HepG2 (cell line): ENCODE measurements around the gene ALKBH4. TPM values are rescaled to one million over a fixed set of nuclear protein-coding genes. Genes with fewer than 3 reads are reported as not detected.

ENCODE experiments used
- ATAC-seq: fragments of 200-7000 bp; cut with Tn5 transposase; 3 replicates; pipeline ENCODE4 v1.9.1; 2020; ENCODE audit warnings: mild to moderate bottlenecking, moderate library complexity
- BruUV-seq: library from RNA; stranded (reverse); fragments of 400-500 nt; replicated peaks from 2 replicates; lab custom pipeline; 2021; lab: Mats Ljungman, UMichigan
- CTCF ChIA-PET: fragments of 300-600 bp; formaldehyde crosslinking; extraction: SDS; loops from one replicate; lab custom pipeline; 2021; ENCODE audit warnings: low total read pairs, inconsistent platforms, low intra/inter-chr PET ratio; lab: Yijun Ruan, JAX
- POLR2A ChIA-PET: fragments of 350-600 bp; sonication (Branson Sonifier 250); formaldehyde crosslinking; loops from one replicate; lab custom pipeline; 2020; ENCODE audit warnings: antibody characterized with exemption, inconsistent platforms; lab: Yijun Ruan, JAX
- DNase-seq: peaks from one replicate; pipeline ENCODE4 v3.0.0-alpha.2; 2015; ENCODE audit warnings: low spot score
- FAIRE-seq: peaks from 3 replicates; lab custom pipeline; 2011; peaks lifted over from hg19 to GRCh38; lab: Jason Lieb, UNC
- H2AFZ ChIP-seq: one replicate; pipeline ENCODE4 v1.6.1; 2011; ENCODE audit warnings: low read length, inconsistent platforms
- H3K27ac ChIP-seq: fragments of 300-600 bp; 3 replicates; pipeline ENCODE4 v1.8.0; 2011; ENCODE audit warnings: mixed run types, mild to moderate bottlenecking, mixed read lengths, low read length, inconsistent platforms; ENCODE audit not compliant: insufficient read depth; ENCODE audit errors: extremely low read length
- H3K27me3 ChIP-seq, 2 experiments: fragments of 200-600 bp in 1 of 2; 2 replicates in 1 of 2; 3 replicates in 1 of 2; pipeline versions ENCODE4 v1.6.0 to v1.8.0; 2011; ENCODE audit warnings: low read length in 2 of 2, mild to moderate bottlenecking in 2 of 2, moderate library complexity in 2 of 2, inconsistent platforms in 1 of 2; ENCODE audit not compliant: insufficient read depth in 2 of 2, control insufficient read depth in 1 of 2
- H3K36me3 ChIP-seq, 2 experiments: fragments of 200-600 bp in 1 of 2; replicated peaks in 1 of 2; 2 replicates in 1 of 2; 3 replicates in 1 of 2; pipeline versions ENCODE4 v1.5.1 to v1.8.0; 2011; ENCODE audit warnings: low read length in 2 of 2, inconsistent platforms in 1 of 2; ENCODE audit not compliant: insufficient read depth in 2 of 2, control insufficient read depth in 1 of 2
- H3K4me1 ChIP-seq: 2 replicates; pipeline ENCODE4 v1.5.1; 2012; ENCODE audit warnings: low read length, inconsistent platforms; ENCODE audit not compliant: insufficient read depth
- H3K4me2 ChIP-seq: 2 replicates; pipeline ENCODE4 v1.6.0; 2011; ENCODE audit warnings: low read depth, low read length, inconsistent platforms
- H3K4me3 ChIP-seq, 3 experiments: fragments of 200-600 bp in 1 of 3; sonication (generic), shearing (Covaris generic) in 1 of 3; replicated peaks in 1 of 3; 2 replicates each; pipeline ENCODE4 v1.5.1; 2011 to 2016; ENCODE audit warnings: low read length in 3 of 3, inconsistent platforms in 2 of 3, low read depth in 2 of 3, mild to moderate bottlenecking in 2 of 3, control low read depth in 1 of 3, mixed read lengths in 1 of 3; ENCODE audit not compliant: insufficient read depth in 1 of 3
- H3K79me2 ChIP-seq: one replicate; pipeline ENCODE4 v1.6.1; 2011; ENCODE audit warnings: low read length, inconsistent platforms; ENCODE audit not compliant: insufficient read depth
- H3K9ac ChIP-seq: 2 replicates; pipeline ENCODE4 v1.6.0; 2011; ENCODE audit warnings: mild to moderate bottlenecking, low read depth, low read length, inconsistent platforms; ENCODE audit not compliant: insufficient read depth
- H3K9me3 ChIP-seq: 2 replicates; pipeline ENCODE4 v1.5.1; 2012; ENCODE audit warnings: mild to moderate bottlenecking, low read length
- H4K20me1 ChIP-seq: 2 replicates; pipeline ENCODE4 v1.6.0; 2011; ENCODE audit warnings: inconsistent platforms, mild to moderate bottlenecking, low read length, moderate library complexity; ENCODE audit not compliant: insufficient read depth
- ARID4A ChIP-seq: sonication (generic); formaldehyde crosslinking; IDR thresholded peaks from 2 replicates; pipeline ENCODE4 v1.5.0; 2020; ENCODE audit warnings: mild to moderate bottlenecking, missing genetic modification reagents, borderline replicate concordance
- CREB1 ChIP-seq, 2 experiments: fragments of 450-650 bp in 1 of 2; IDR thresholded peaks; 2 replicates each; pipeline ENCODE4 v1.6.1; 2016 to 2017; ENCODE audit warnings: control low read depth in 1 of 2, mild to moderate bottlenecking in 1 of 2, missing compliant biosample characterization in 1 of 2, missing genetic modification characterization in 1 of 2
- CTCF ChIP-seq: sonication (generic); formaldehyde crosslinking; IDR thresholded peaks from 2 replicates; pipeline ENCODE4 v1.5.0; 2020; ENCODE audit warnings: mild to moderate bottlenecking, missing genetic modification reagents, moderate library complexity
- DR1 ChIP-seq: sonication (generic); formaldehyde crosslinking; IDR thresholded peaks from 2 replicates; pipeline ENCODE4 v1.8.0; 2021; ENCODE audit warnings: mild to moderate bottlenecking, missing genetic modification reagents, inconsistent platforms
- HNRNPL ChIP-seq: fragments of 200-400 bp; formaldehyde crosslinking; IDR thresholded peaks from 2 replicates; pipeline ENCODE4 v1.6.1; 2017; ENCODE audit warnings: mild to moderate bottlenecking, low read depth, low read length
- PAF1 ChIP-seq: IDR thresholded peaks from 2 replicates; pipeline ENCODE4 v1.6.1; 2016; ENCODE audit warnings: missing genetic modification reagents, missing compliant biosample characterization
- SALL2 ChIP-seq: sonication (generic); formaldehyde crosslinking; IDR thresholded peaks from 2 replicates; pipeline ENCODE4 v1.8.1; 2023; ENCODE audit warnings: mild to moderate bottlenecking, missing genetic modification reagents, inconsistent platforms
- STAG1 ChIP-seq: sonication (generic); formaldehyde crosslinking; IDR thresholded peaks from 2 replicates; pipeline ENCODE4 v1.4.0; 2020; ENCODE audit warnings: missing genetic modification reagents
- SYNCRIP ChIP-seq: fragments of 200-400 bp; formaldehyde crosslinking; IDR thresholded peaks from 2 replicates; pipeline ENCODE4 v1.6.1; 2018; ENCODE audit warnings: mild to moderate bottlenecking, low read depth, low read length; ENCODE audit not compliant: insufficient read depth
- ZMYM4 ChIP-seq: sonication (generic); formaldehyde crosslinking; IDR thresholded peaks from 2 replicates; pipeline ENCODE4 v1.8.1; 2023; ENCODE audit warnings: mild to moderate bottlenecking, missing genetic modification reagents
- ZNF687 ChIP-seq: sonication (generic); formaldehyde crosslinking; IDR thresholded peaks from 2 replicates; pipeline ENCODE4 v1.5.1; 2020; ENCODE audit warnings: mild to moderate bottlenecking, missing genetic modification reagents, moderate library complexity
- WGBS: methylation state at CpG from one replicate; pipeline ENCODE4 v1.1.6; 2017; ENCODE audit warnings: low lambda C conversion rate; 5-methylcytosine and 5-hydroxymethylcytosine counted together
- in situ Hi-C: cut with HindIII; loops from 2 replicates; pipeline ENCODE4 v1.10.0; 2017; ENCODE audit warnings: low pct_unique_long_range_greater_than_20kb; ENCODE audit not compliant: extremely low pct_ligation_motif_present
- intact Hi-C: fragments of 100-400 bp; cut with micrococcal nuclease; formaldehyde crosslinking; loops from one replicate; pipeline ENCODE4 v1.10.0; 2022; ENCODE audit not compliant: unreplicated experiment
- polyA plus RNA-seq, 8 experiments: library from polyadenylated mRNA; depleted of rRNA in 3 of 8; stranded (reverse) in 7 of 8; unstranded in 1 of 8; fragments of >200 nt; fragmentation: Illumina TruSeq in 4 of 8; extraction: Trizol in 4 of 8; gene quantifications; 2 replicates each; pipeline versions ENCODE4 v1.2.1 to v1.2.3, GENCODE V29; 2011 to 2016; ENCODE audit warnings: low read depth in 4 of 8, missing spikeins in 1 of 8, mixed read lengths in 1 of 8; ENCODE audit not compliant: insufficient read depth in 1 of 8
- total RNA-seq, 5 experiments: library from RNA; depleted of rRNA; stranded (reverse); fragments of >200 nt; fragmentation: Illumina TruSeq; extraction: Trizol; gene quantifications; 2 replicates each; pipeline ENCODE4 v1.2.3, GENCODE V29; 2016; ENCODE audit warnings: low read depth in 1 of 5

The ALKBH4 gene
- total and polyA plus RNA-seq, 2 of the 13 experiments (the other 11 are each of a cell fraction or from before 2014, with no cell fraction given), result 2.6 to 8.8 TPM

GRCh38 chr7:102450242-102450641, 14.4 kb downstream of the ALKBH4 start:
- ChIA-PET CTCF (interaction anchor here (0.9 kb wide), 1 partner anchor 46 kb away, joined by 4 read pairs; no protein-coding TSS in a partner anchor), POLR2A (no interaction called here)
- no peak for FAIRE-seq
- no peaks in the 10 kb centered on the region for H3K9me3 ChIP-seq
- H3K4me2 ChIP-seq, result no peak overlapping the region
- no TSS peak for BruUV-seq
- no peaks in the 10 kb centered on the region for H4K20me1 ChIP-seq
- H3K27ac ChIP-seq, result no peak overlapping the region
- no peaks in the 10 kb centered on the region for H3K79me2 ChIP-seq
- in situ Hi-C loops, result no loop called here
- intact Hi-C loops, result no loop called here
- 0 out of 3 replicates have a peak, but pooled peaks have one; percentile 15 for ATAC-seq
- no peak overlapping the region for H3K9ac ChIP-seq
- H2AFZ ChIP-seq, result no peak overlapping the region
- no peak for DNase-seq
- H3K36me3 ChIP-seq, result no peaks in the 10 kb centered on the region
- 87% methylated on average over 3 of the region's 6 CpGs for WGBS
- H3K27me3 ChIP-seq, result no peaks in the 10 kb centered on the region
- TF ChIP-seq ZMYM4 (CRISPR knock-in tag) (no peak), STAG1 (CRISPR knock-in tag) (peak; percentile 24; the same call in 1 of the 2 replicates), CREB1 (IDR thresholded peaks at IDR 0.05) (no peak), CREB1 (CRISPR knock-in tag; IDR thresholded peaks at IDR 0.05) (no peak), SYNCRIP (no peak), ARID4A (CRISPR knock-in tag) (no peak), ZNF687 (CRISPR knock-in tag) (no peak), CTCF (peak; percentile 41), PAF1 (CRISPR knock-in tag) (no peak), DR1 (no peak), HNRNPL (0 out of 2 replicates have a peak, but pooled peaks have one; percentile 66), SALL2 (CRISPR knock-in tag) (no peak)
- no peak overlapping the region for H3K4me3 ChIP-seq
- peaks cover 16% of the 10 kb centered on the region for H3K4me1 ChIP-seq
